Fibroblast of skin of left biceps (primary cell): ENCODE measurements around the gene TGM2.

ENCODE experiments used
- DNase-seq, 2 experiments: peaks; one replicate each; pipeline ENCODE4 v3.0.0-alpha.2; 2013; ENCODE audit warnings: low read depth in 2 of 2

The TGM2 gene

GRCh38 chr20:38177201-38177600 is 12.1 kb upstream of the TGM2 start:
- no peak for DNase-seq

- no peak for DNase-seq
Measured at GRCh38 chr20:38175304-38176180, 10.5 kb upstream of the TGM2 start.

GRCh38 chr20:38173237-38174156 is 8.4 kb upstream of the TGM2 start:
- DNase-seq: peak in 1 of 2 experiments; percentile 24

GRCh38 chr20:38172408-38172807 is 7.3 kb upstream of the TGM2 start:
- DNase-seq: no peak

- DNase-seq: no peak
Measured at GRCh38 chr20:38171675-38172043, 6.6 kb upstream of the TGM2 start.

- DNase-seq: no peak
Measured at GRCh38 chr20:38170826-38171674, 6.0 kb upstream of the TGM2 start.

GRCh38 chr20:38170219-38170825 is 5.3 kb upstream of the TGM2 start:
- DNase-seq: no peak

- no peak for DNase-seq
Measured at GRCh38 chr20:38169636-38170193, 4.6 kb upstream of the TGM2 start.

DNA sequence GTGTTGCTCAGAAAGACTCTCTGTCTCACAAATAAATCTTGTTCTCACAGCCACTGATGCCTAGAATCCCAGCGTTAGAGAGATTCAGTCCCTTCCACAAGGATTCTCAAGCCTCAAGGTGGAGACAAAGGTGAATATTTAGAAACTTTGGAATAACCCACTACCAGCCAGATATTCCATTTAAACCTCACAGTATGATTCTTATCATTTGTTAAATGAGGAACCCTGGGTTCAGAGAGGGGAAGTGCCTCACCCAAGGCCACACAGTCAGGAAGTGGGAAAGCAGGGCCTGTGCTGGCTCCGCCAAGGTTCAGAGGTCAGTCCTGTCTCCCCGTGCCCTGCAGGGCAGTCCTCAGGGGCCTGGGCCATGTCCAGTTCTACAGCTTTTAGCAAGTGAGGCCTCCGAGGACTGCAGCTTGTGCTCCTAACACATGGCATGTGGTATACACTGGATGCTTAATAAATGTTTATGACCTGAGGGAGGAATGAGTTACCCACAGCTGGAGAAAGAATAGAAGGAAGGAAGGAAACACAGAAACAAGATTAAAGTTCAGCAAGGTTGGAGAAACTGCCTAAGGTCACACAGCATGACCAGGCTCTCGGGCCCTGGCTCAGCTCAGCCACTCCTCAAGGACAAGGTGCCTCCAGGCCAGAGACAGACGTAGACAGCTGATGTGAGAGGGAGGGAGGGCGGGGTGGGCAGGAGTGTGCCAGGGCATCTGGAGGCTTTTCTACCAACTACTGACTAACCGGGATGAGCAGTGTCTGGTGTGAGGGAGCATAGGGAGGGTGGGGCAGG is 3.9 kb upstream of the TGM2 start:
- no peak for DNase-seq

DNA sequence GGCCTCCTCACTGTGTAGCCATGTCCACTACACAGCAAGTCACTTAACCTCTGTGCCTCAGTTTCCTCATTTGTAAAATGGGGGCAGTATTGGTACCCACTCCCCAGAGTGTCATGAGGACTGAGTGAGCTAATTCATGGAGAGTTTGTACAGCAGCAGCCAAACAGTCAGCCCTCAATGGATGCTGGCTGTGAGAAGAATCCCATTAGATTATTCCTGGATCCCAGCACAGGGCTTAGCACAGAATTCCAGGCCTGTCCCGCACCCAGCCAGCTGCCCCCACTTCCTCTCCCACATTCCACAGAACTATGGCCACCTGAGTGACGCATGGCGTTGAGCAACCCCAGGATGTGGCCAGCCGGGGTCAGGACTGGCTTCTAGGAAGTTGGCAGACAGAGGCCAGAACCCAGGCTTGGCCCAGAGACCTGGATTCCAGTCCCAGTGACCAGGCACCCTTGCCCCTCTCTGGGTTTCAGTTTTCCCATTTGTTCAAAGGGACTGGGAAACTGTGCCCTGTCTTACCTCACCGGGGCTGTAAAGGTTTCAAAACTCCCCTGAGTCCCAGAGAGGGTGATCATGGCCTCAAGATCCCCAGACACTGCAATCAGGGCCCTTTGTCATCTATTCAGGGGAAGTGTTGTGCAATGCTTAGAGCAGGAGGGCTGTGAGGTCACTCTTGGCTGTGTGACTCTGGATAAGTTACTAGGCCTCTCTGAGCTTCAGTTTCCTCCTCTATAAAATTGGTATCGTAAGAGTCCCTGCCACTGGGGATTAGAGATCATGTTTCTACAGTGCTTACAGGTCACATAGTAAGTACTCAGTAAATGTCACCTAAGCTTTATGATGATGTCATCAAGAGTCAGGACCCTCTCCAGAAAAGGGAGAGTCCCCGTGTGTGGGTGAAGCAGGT is 3.0 kb upstream of the TGM2 start:
- DNase-seq: peak; percentile 38 to 43

GRCh38 chr20:38167328-38167850 is 2.3 kb upstream of the TGM2 start:
- DNase-seq: no peak

DNA sequence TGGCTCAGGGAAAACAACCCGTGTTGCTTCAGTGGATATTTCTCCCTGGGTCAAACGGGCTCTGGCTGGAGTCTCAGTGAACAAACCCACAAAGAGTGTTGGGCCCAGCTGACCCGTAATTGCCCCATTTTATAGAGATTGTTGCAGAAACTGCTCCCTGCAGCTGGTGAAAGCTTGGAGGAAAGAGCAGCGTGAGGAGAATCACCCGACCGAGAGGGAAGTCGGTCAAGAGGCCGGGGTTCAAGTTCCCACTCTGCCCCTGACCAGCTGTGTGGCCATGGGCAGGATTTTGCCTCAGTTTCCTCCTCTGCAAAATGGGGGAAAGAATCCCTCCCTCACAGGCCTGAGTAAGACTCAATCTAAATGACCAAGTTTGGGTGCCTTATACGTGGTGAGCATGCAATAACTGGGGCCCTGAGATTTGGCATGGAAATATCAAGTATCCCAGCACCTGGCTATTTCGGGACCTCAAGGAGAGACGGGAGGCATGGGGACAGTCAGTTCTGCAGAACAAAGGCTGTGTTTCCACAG is 1.7 kb upstream of the TGM2 start:
- DNase-seq: no peak

GRCh38 chr20:38165966-38166702 is 1.1 kb upstream of the TGM2 start:
- DNase-seq: no peak

DNA sequence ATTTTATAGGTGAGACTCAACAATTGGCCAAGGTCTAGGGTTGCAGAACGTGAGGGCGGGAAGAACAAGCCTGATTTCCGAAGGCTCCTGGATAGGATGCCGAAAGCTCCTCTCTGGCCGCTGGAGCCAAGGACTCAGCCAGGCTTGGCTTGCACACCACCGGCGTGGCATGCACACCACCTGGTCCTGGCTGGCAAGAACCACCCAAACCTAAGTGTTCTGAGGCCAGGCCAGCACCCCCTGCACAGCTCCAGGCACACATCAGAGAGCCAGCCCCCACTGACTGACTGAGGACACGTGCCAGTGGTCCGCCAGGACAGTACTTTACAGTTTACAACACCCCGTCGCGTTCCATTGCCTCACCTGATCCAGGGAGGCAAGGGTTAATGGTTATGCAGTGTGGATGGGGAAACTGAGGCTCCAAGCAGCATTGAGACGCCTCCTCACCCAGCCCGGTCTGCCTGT is 414 bp downstream of the TGM2 start:
- no peak for DNase-seq

DNA sequence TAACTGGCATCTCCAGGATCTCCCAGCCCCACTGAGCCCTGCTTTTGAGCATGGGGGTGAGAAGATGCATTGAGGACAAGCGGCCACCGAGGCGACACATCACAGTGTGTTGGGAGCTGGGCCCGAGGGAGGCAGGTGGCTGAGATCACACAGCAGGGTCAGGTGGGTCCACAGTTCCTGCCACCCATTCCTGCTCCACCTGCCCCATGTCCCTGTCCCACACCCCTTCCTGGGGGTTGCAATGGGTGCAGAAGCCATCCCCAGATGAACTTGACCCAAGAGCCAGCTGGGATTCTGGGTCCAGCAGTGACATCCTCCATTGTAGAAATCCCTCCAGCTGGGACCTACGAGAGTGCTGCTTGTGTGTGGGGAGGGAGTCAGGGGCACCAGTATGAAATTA is 1.0 kb downstream of the TGM2 start:
- DNase-seq: no peak

- no peak for DNase-seq
Measured at GRCh38 chr20:38162878-38163875, 1.9 kb downstream of the TGM2 start.

DNA sequence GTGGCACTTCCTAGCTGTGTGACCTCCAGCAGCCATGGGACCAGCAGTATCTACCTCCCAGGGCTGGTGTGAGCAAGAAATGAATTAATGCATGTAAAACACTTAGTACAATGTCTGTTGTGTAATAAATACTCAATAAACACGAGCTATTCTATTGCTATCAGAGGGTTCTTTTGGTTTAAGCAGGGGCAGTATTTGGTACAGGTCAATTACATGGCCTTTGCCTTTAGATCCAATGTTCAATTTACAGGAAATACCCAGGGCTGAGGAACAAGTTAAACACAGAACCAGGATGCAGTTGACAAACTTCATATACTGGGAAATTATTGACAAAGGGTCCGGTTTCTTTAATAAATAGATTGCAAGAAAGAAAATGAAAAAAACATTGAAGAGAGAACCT is 2.9 kb downstream of the TGM2 start:
- DNase-seq: no peak
